GM12892 (cell line): ENCODE results near the gene MAPK7.

Experiments
- POLR2A ChIP-seq: IDR thresholded peaks from 2 replicates; pipeline ENCODE4 v1.6.1; 2011; ENCODE audit warnings: low read depth, low read length, control low read depth
- POLR2AphosphoS5 ChIP-seq: IDR thresholded peaks from 2 replicates; pipeline ENCODE4 v1.6.1; 2011; ENCODE audit warnings: low read depth, low read length, control low read depth

- TF ChIP-seq POLR2A (no peak), POLR2AphosphoS5 (no peak)
Measured at GRCh38 chr17:19384723-19385391, 6.6 kb downstream of the MAPK7 start.
